Fibroblast of lung (primary cell): ENCODE data around the gene ERFL. TPM values are rescaled to one million over a fixed set of nuclear protein-coding genes. Genes with fewer than 3 reads are reported as not detected.

Experiments
- DNase-seq, 2 donors: peaks; one replicate each; pipeline versions ENCODE4 v3.0.0 to v3.0.0-alpha.2; 2010; ENCODE audit warnings: low read depth in 2 of 2
- H2AFZ ChIP-seq: 2 replicates; pipeline ENCODE4 v1.5.1; 2012; ENCODE audit warnings: low read length, control low read depth, inconsistent platforms
- H3K27ac ChIP-seq: 2 replicates; pipeline ENCODE4 v1.5.1; 2011; ENCODE audit warnings: low read length, control low read depth; ENCODE audit not compliant: insufficient read depth
- H3K27me3 ChIP-seq: 2 replicates; pipeline ENCODE4 v1.5.1; 2011; ENCODE audit warnings: mild to moderate bottlenecking, low read length; ENCODE audit not compliant: control insufficient read depth, insufficient read depth
- H3K36me3 ChIP-seq: 2 replicates; pipeline ENCODE4 v1.5.1; 2011; ENCODE audit warnings: low read length; ENCODE audit not compliant: control insufficient read depth, insufficient read depth
- H3K4me1 ChIP-seq: 2 replicates; pipeline ENCODE4 v1.5.1; 2011; ENCODE audit warnings: low read length; ENCODE audit not compliant: control insufficient read depth, insufficient read depth; ENCODE audit errors: extremely low read depth
- H3K4me2 ChIP-seq: 2 replicates; pipeline ENCODE4 v1.5.1; 2011; ENCODE audit warnings: low read length, control low read depth; ENCODE audit not compliant: insufficient read depth; ENCODE audit errors: extremely low read depth
- H3K4me3 ChIP-seq, 4 experiments: fragments of 200-600 bp in 1 of 4; sonication (generic) in 1 of 4; replicated peaks in 1 of 4; 2 replicates each; pipeline ENCODE4 v1.5.1; 2011 to 2016; ENCODE audit warnings: low read length in 4 of 4, low read depth in 3 of 4, mild to moderate bottlenecking in 3 of 4, control low read depth in 2 of 4, inconsistent platforms in 1 of 4, mixed read lengths in 1 of 4; ENCODE audit not compliant: insufficient read depth in 1 of 4; ENCODE audit errors: control extremely low read depth in 1 of 4
- H3K79me2 ChIP-seq: 2 replicates; pipeline ENCODE4 v1.5.1; 2012; ENCODE audit warnings: mild to moderate bottlenecking, low read length, inconsistent platforms; ENCODE audit not compliant: control insufficient read depth, insufficient read depth
- H3K9ac ChIP-seq: 2 replicates; pipeline ENCODE4 v1.5.1; 2011; ENCODE audit warnings: mild to moderate bottlenecking, low read length, control low read depth; ENCODE audit not compliant: insufficient read depth
- H3K9me3 ChIP-seq: 2 replicates; pipeline ENCODE4 v1.5.1; 2012; ENCODE audit warnings: low read depth, low read length; ENCODE audit not compliant: control insufficient read depth, insufficient read depth
- H4K20me1 ChIP-seq: 2 replicates; pipeline ENCODE4 v1.5.1; 2011; ENCODE audit warnings: low read length; ENCODE audit not compliant: control insufficient read depth, insufficient read depth; ENCODE audit errors: extremely low read depth
- EZH2 ChIP-seq: IDR thresholded peaks from 2 replicates; pipeline ENCODE4 v1.5.1; 2012; ENCODE audit warnings: low read length, control low read depth, mild to moderate bottlenecking; ENCODE audit errors: missing control alignments
- polyA plus RNA-seq, 2 donors: library from polyadenylated mRNA; depleted of rRNA in 1 of 2; stranded (reverse) in 1 of 2; unstranded in 1 of 2; fragments of >200 nt; gene quantifications; 2 replicates each; pipeline ENCODE4 v1.2.1, GENCODE V29; 2011 to 2012; ENCODE audit warnings: missing spikeins in 1 of 2
- total RNA-seq: library from RNA; depleted of rRNA; stranded (reverse); fragments of >200 nt; gene quantifications from 2 replicates; pipeline ENCODE4 v1.2.1, GENCODE V29; 2014
- TF ChIP-seq, protein P1 (sequence below), 2 donors: IDR thresholded peaks in 1 of 2; conservative IDR thresholded peaks in 1 of 2; 1 replicate in 1 of 2; 2 replicates in 1 of 2; pipeline ENCODE4 v1.5.1; 2011 to 2012; ENCODE audit warnings: low read length in 2 of 2, control low read depth in 1 of 2, inconsistent platforms in 1 of 2, low read depth in 1 of 2, mild to moderate bottlenecking in 1 of 2

Gene ERFL
- total and polyA plus RNA-seq, 2 donors (not counting 1 experiment from before 2014, with no cell fraction given): under 0.01 to 0.03 TPM

DNA sequence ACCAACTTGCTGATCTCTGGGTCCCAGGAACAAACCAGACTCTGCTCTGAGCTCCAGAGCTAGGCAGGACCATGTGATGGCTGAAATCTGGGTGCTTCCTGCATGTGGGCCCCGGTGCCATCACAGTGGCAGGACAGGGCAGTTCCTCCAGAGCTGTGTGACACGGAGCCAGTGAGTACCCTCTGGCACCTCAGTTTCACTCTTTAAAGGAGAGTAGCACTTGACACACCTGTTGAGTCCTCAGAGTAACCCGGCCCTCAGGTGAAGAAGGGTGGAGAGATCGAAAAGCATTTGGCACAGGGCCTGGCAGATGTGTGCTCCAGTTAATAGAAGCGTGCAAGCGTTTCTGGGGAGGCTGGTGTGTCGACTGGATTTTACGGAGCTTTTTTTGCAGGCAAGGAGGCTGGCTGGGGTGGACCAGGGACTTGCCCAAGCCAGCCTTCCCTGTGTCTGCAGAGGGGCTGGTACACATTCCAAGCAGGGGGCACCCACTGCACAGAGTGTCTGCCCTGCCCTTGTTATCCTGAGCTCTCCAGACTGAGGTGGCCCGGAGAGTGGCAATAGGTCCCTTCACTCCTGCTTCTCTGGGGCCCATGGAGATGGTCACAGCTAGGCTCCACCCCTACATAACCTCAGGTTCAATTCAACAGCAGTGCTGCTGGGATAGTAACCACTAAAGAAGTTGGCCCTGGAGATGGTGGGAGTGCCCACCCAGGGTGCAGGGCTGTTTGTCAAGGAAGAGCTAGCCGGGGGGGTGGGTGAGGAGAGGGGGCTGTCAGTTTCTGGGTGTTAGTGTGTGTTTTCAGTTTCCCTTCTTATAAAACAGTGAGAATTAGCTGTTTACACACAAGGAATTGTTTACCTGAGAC is 59.9 kb downstream of the ERFL start:
- H3K27ac ChIP-seq: no peak overlapping the region
- H3K36me3 ChIP-seq: peaks cover 38% of the 10 kb centered on the region
- no peak overlapping the region for H3K4me2 ChIP-seq
- no peaks in the 10 kb centered on the region for H3K4me1 ChIP-seq
- H3K9me3 ChIP-seq: no peaks in the 10 kb centered on the region
- no peak for TF ChIP-seq EZH2
- TF ChIP-seq, protein P1, sequence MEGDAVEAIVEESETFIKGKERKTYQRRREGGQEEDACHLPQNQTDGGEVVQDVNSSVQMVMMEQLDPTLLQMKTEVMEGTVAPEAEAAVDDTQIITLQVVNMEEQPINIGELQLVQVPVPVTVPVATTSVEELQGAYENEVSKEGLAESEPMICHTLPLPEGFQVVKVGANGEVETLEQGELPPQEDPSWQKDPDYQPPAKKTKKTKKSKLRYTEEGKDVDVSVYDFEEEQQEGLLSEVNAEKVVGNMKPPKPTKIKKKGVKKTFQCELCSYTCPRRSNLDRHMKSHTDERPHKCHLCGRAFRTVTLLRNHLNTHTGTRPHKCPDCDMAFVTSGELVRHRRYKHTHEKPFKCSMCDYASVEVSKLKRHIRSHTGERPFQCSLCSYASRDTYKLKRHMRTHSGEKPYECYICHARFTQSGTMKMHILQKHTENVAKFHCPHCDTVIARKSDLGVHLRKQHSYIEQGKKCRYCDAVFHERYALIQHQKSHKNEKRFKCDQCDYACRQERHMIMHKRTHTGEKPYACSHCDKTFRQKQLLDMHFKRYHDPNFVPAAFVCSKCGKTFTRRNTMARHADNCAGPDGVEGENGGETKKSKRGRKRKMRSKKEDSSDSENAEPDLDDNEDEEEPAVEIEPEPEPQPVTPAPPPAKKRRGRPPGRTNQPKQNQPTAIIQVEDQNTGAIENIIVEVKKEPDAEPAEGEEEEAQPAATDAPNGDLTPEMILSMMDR (conservative IDR thresholded peaks at IDR 0.05 in 1 of 2, IDR thresholded peaks at IDR 0.05 in 1 of 2; ENCODE audit: low read depth in 1 of 2, low read length in 2 of 2): no peak
- H3K9ac ChIP-seq: no peak overlapping the region
- no peak for DNase-seq
- H3K27me3 ChIP-seq: no peaks in the 10 kb centered on the region
- no peak overlapping the region for H3K4me3 ChIP-seq
- no peak overlapping the region for H2AFZ ChIP-seq
- H3K79me2 ChIP-seq: peaks cover 40% of the 10 kb centered on the region
- peaks cover 3% of the 10 kb centered on the region for H4K20me1 ChIP-seq

GRCh38 chr19:41866284-41866683 is 62.0 kb downstream of the ERFL start:
- Histone ChIP-seq H2AFZ (no peak overlapping the region), H3K9ac (no peak overlapping the region), H3K36me3 (peaks cover 49% of the 10 kb centered on the region), H3K79me2 (peaks cover 61% of the 10 kb centered on the region), H4K20me1 (no peaks in the 10 kb centered on the region), H3K27ac (no peak overlapping the region), H3K27me3 (no peaks in the 10 kb centered on the region), H3K4me3 (no peak overlapping the region), H3K4me2 (no peak overlapping the region), H3K4me1 (peaks cover 8% of the 10 kb centered on the region), H3K9me3 (no peaks in the 10 kb centered on the region)
- no peak for DNase-seq
- TF ChIP-seq EZH2: no peak
- TF ChIP-seq, protein P1 (conservative IDR thresholded peaks at IDR 0.05 in 1 of 2, IDR thresholded peaks at IDR 0.05 in 1 of 2; ENCODE audit: low read depth in 1 of 2, low read length in 2 of 2): no peak

DNA sequence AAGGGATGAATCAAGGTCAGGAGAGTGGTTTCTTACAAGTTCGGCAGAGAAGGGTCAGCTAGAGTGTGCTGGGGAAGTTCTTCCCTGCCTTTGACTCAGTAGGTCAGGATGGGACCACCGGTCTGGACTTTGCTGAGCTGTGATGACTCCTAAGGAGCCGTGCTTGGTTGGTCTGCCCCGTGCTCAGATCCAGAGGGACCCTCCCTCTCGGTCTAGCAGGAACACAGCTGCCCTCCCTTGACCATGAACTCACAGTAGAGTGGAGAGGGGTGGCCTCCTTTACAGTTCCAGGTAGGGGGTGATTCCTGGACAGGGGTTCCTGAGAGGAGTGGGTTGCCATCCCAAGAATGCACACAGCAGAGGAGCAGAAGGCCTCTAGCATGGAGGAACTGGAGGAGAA is 63.9 kb downstream of the ERFL start:
- Histone ChIP-seq H3K27me3 (no peaks in the 10 kb centered on the region), H3K36me3 (peaks cover 44% of the 10 kb centered on the region), H3K9me3 (no peaks in the 10 kb centered on the region), H2AFZ (no peak overlapping the region), H3K4me3 (no peak overlapping the region), H3K27ac (no peak overlapping the region), H3K79me2 (peaks cover 73% of the 10 kb centered on the region), H3K9ac (no peak overlapping the region), H4K20me1 (no peaks in the 10 kb centered on the region), H3K4me1 (peaks cover 8% of the 10 kb centered on the region), H3K4me2 (no peak overlapping the region)
- no peak for TF ChIP-seq EZH2
- TF ChIP-seq, protein P1 (conservative IDR thresholded peaks at IDR 0.05 in 1 of 2, IDR thresholded peaks at IDR 0.05 in 1 of 2; ENCODE audit: low read depth in 1 of 2, low read length in 2 of 2): no peak
- no peak for DNase-seq
